H1 (cell line): ENCODE results near the gene LRRC4C. TPM values are rescaled to one million over a fixed set of nuclear protein-coding genes. Genes with fewer than 3 reads are reported as not detected.
"Not testable (repeated sequence)": the region's sequence is repeated elsewhere in the genome, so short reads cannot be mapped to it uniquely, and the experiment has no call there.

Experiments
- CTCF ChIA-PET: fragments of 300-600 bp; sonication (Branson Sonifier 250); formaldehyde crosslinking; loops from one replicate; lab custom pipeline; 2021; ENCODE audit not compliant: partially characterized antibody; lab: Charles Lee
- POLR2A ChIA-PET: fragments of 300-600 bp; sonication (Branson Sonifier 250); formaldehyde crosslinking; loops from one replicate; lab custom pipeline; 2021; ENCODE audit warnings: inconsistent platforms; ENCODE audit not compliant: partially characterized antibody; lab: Charles Lee
- DNase-seq, 2 experiments: peaks; one replicate each; pipeline versions ENCODE4 v3.0.0 to v3.0.0-alpha.2; 2010 to 2022; ENCODE audit warnings: low spot score in 2 of 2, low read depth in 1 of 2, mixed read lengths in 1 of 2
- FAIRE-seq: peaks from 2 replicates; lab custom pipeline; 2011; peaks lifted over from hg19 to GRCh38; lab: Jason Lieb, UNC
- H2AFZ ChIP-seq: 2 replicates; pipeline ENCODE4 v1.8.1; 2012; ENCODE audit warnings: low read length, inconsistent platforms
- H2AK5ac ChIP-seq: 2 replicates; pipeline ENCODE4 v1.6.1; 2013; ENCODE audit warnings: low read depth, low read length
- H2BK120ac ChIP-seq: replicated peaks from 2 replicates; pipeline ENCODE3; 2013; ENCODE audit warnings: low read depth, low read length, inconsistent platforms
- H2BK12ac ChIP-seq: 2 replicates; pipeline ENCODE4 v1.6.1; 2013; ENCODE audit warnings: low read depth, low read length
- H2BK15ac ChIP-seq: 2 replicates; pipeline ENCODE4 v1.6.1; 2013; ENCODE audit warnings: low read length
- H2BK20ac ChIP-seq: 2 replicates; pipeline ENCODE4 v1.6.1; 2013; ENCODE audit warnings: low read length
- H2BK5ac ChIP-seq: 2 replicates; pipeline ENCODE4 v1.6.1; 2013; ENCODE audit warnings: low read depth, low read length
- H3K14ac ChIP-seq: 2 replicates; pipeline ENCODE4 v1.6.1; 2013; ENCODE audit warnings: inconsistent platforms; ENCODE audit not compliant: insufficient read length
- H3K18ac ChIP-seq: 2 replicates; pipeline ENCODE4 v1.6.1; 2013; ENCODE audit warnings: low read length; ENCODE audit errors: extremely low read depth
- H3K23ac ChIP-seq: 2 replicates; pipeline ENCODE4 v1.6.1; 2013; ENCODE audit warnings: inconsistent platforms; ENCODE audit not compliant: insufficient read length
- H3K23me2 ChIP-seq: 2 replicates; pipeline ENCODE4 v1.6.1; 2013; ENCODE audit warnings: low read depth, low read length
- H3K27ac ChIP-seq: 2 replicates; pipeline ENCODE4 v1.6.1; 2011; ENCODE audit warnings: low read depth, low read length, inconsistent platforms
- H3K27me3 ChIP-seq, 4 experiments: replicated peaks in 1 of 4; 1 replicate in 1 of 4; 2 replicates in 3 of 4; pipeline versions ENCODE4 v1.6.1 to v1.8.1; 2011 to 2013; ENCODE audit warnings: low read length in 3 of 4, mild to moderate bottlenecking in 3 of 4, inconsistent platforms in 2 of 4, mixed read lengths in 2 of 4, moderate library complexity in 1 of 4; ENCODE audit not compliant: control insufficient read depth in 3 of 4, insufficient read depth in 3 of 4; ENCODE audit errors: extremely low read depth in 1 of 4
- H3K36me3 ChIP-seq, 4 experiments: 2 replicates each; pipeline versions ENCODE4 v1.6.1 to v1.8.1; 2011 to 2013; ENCODE audit warnings: mild to moderate bottlenecking in 4 of 4, low read length in 3 of 4, moderate library complexity in 2 of 4, control low read depth in 1 of 4, inconsistent platforms in 1 of 4; ENCODE audit not compliant: insufficient read depth in 4 of 4, control insufficient read depth in 2 of 4
- H3K4ac ChIP-seq: replicated peaks from 2 replicates; pipeline ENCODE3; 2013; ENCODE audit warnings: low read length, low read depth, mixed read lengths, inconsistent platforms; ENCODE audit not compliant: insufficient read length
- H3K4me1 ChIP-seq, 4 experiments: replicated peaks in 1 of 4; 1 replicate in 1 of 4; 2 replicates in 3 of 4; pipeline versions ENCODE4 v1.6.1 to v1.8.1; 2011 to 2013; ENCODE audit warnings: low read length in 3 of 4, inconsistent platforms in 2 of 4, mixed read lengths in 1 of 4; ENCODE audit not compliant: insufficient read depth in 4 of 4, control insufficient read depth in 3 of 4
- H3K4me2 ChIP-seq, 2 experiments: 2 replicates each; pipeline versions ENCODE4 v1.6.1 to v1.8.1; 2011 to 2013; ENCODE audit warnings: low read depth in 2 of 2, low read length in 2 of 2, control low read depth in 1 of 2, inconsistent platforms in 1 of 2, mild to moderate bottlenecking in 1 of 2; ENCODE audit not compliant: insufficient read depth in 1 of 2
- H3K4me3 ChIP-seq, 4 experiments: fragments of 200-600, 300-600 bp in 1 of 4; sonication (generic), shearing (Covaris generic), sonication (Bioruptor Twin) in 1 of 4; 2 replicates each; pipeline versions ENCODE4 v1.5.1 to v1.8.1; 2011 to 2016; ENCODE audit warnings: low read length in 4 of 4, low read depth in 3 of 4, control low read depth in 2 of 4, inconsistent platforms in 2 of 4, mild to moderate bottlenecking in 2 of 4, mixed read lengths in 1 of 4, moderate library complexity in 1 of 4; ENCODE audit not compliant: insufficient read depth in 2 of 4; ENCODE audit errors: extremely low read depth in 1 of 4
- H3K56ac ChIP-seq: replicated peaks from 2 replicates; pipeline ENCODE3; 2013; ENCODE audit warnings: low read depth, mild to moderate bottlenecking, mixed read lengths, low read length, inconsistent platforms; ENCODE audit not compliant: insufficient read length
- H3K79me1 ChIP-seq: 2 replicates; pipeline ENCODE4 v1.6.1; 2013; ENCODE audit warnings: low read depth, low read length, control low read depth
- H3K79me2 ChIP-seq, 2 experiments: 2 replicates each; pipeline versions ENCODE4 v1.6.1 to v1.8.1; 2012 to 2013; ENCODE audit warnings: low read length in 2 of 2, mild to moderate bottlenecking in 2 of 2, inconsistent platforms in 1 of 2; ENCODE audit not compliant: insufficient read depth in 2 of 2, control insufficient read depth in 1 of 2
- H3K9ac ChIP-seq, 4 experiments: replicated peaks in 1 of 4; 1 replicate in 1 of 4; 2 replicates in 3 of 4; pipeline versions ENCODE4 v1.6.1 to v1.8.1; 2011 to 2013; ENCODE audit warnings: low read depth in 3 of 4, low read length in 3 of 4, control low read depth in 2 of 4, mild to moderate bottlenecking in 2 of 4, moderate library complexity in 2 of 4, inconsistent platforms in 1 of 4; ENCODE audit errors: extremely low read depth in 1 of 4
- H3K9me3 ChIP-seq, 2 experiments: 2 replicates each; pipeline versions ENCODE4 v1.6.1 to v1.8.1; 2012 to 2013; ENCODE audit warnings: mild to moderate bottlenecking in 2 of 2, moderate library complexity in 2 of 2, control low read depth in 1 of 2, inconsistent platforms in 1 of 2, low read depth in 1 of 2, low read length in 1 of 2, mixed read lengths in 1 of 2; ENCODE audit not compliant: insufficient read depth in 2 of 2
- H4K20me1 ChIP-seq, 2 experiments: replicated peaks in 1 of 2; 2 replicates each; pipeline versions ENCODE3 to v1.8.1; 2011 to 2013; ENCODE audit warnings: inconsistent platforms in 2 of 2, low read length in 2 of 2, mild to moderate bottlenecking in 1 of 2; ENCODE audit not compliant: insufficient read depth in 2 of 2, control insufficient read depth in 1 of 2
- H4K5ac ChIP-seq: 2 replicates; pipeline ENCODE4 v1.6.1; 2013; ENCODE audit warnings: low read length, low read depth, mixed read lengths, inconsistent platforms; ENCODE audit not compliant: insufficient read length
- H4K8ac ChIP-seq: 2 replicates; pipeline ENCODE4 v1.8.0; 2013; ENCODE audit warnings: mild to moderate bottlenecking, moderate library complexity, low read length, inconsistent platforms; ENCODE audit not compliant: insufficient read depth; ENCODE audit errors: extremely low read depth
- H4K91ac ChIP-seq: replicated peaks from 2 replicates; pipeline ENCODE3; 2013; ENCODE audit warnings: low read length, mixed read lengths, inconsistent platforms; ENCODE audit not compliant: insufficient read length
- WGBS, 2 experiments: shearing (Covaris generic) in 1 of 2; methylation state at CpG; one replicate each; pipeline versions ENCODE4 v1.1.6 to v1.1.7; 2013 to 2015; ENCODE audit warnings: low lambda C conversion rate in 2 of 2, mixed read lengths in 2 of 2, inconsistent platforms in 1 of 2, low coverage in 1 of 2, missing lambda C conversion rate in 1 of 2; ENCODE audit not compliant: insufficient replicate concordance in 2 of 2, insufficient coverage in 1 of 2, insufficient read length in 1 of 2; ENCODE audit errors: extremely low coverage in 1 of 2, missing lambda C conversion rate in 1 of 2; 5-methylcytosine and 5-hydroxymethylcytosine counted together
- polyA plus RNA-seq, 7 experiments: library from polyadenylated mRNA; depleted of rRNA in 3 of 7; stranded (reverse) in 5 of 7; unstranded in 2 of 7; fragments of >200 nt in 5 of 7; fragments of 200-250 nt in 2 of 7; gene quantifications; 1 replicate in 5 of 7; 2 replicates in 1 of 7; 4 replicates in 1 of 7; pipeline versions ENCODE4 v1.2.1 to v1.2.3, GENCODE V29; 2011 to 2013; ENCODE audit warnings: missing spikeins in 2 of 7, mixed read lengths in 2 of 7
- total RNA-seq: library from RNA; stranded (reverse); fragmentation: NEBNext Ultra II Directional; extraction: Animal tissue kit (Norgen Biotek cat#: 25700); gene quantifications from 2 replicates; pipeline ENCODE4 v1.2.1, GENCODE V29; 2021

Gene LRRC4C
- total and polyA plus RNA-seq, 2 of the 8 experiments (the other 6 are each of a cell fraction or from before 2014, with no cell fraction given), result 0.23 to 2.2 TPM

GRCh38 chr11:40167805-40168204 lies 1291.6 kb downstream of the LRRC4C start:
- H3K18ac ChIP-seq, H2BK5ac ChIP-seq, H3K4ac ChIP-seq, H3K4me2 ChIP-seq, H3K23me2 ChIP-seq, H3K79me2 ChIP-seq, DNase-seq, H2BK20ac ChIP-seq, H3K9ac ChIP-seq, H2BK15ac ChIP-seq, H3K27me3 ChIP-seq, H3K56ac ChIP-seq, H2BK120ac ChIP-seq, H3K36me3 ChIP-seq, H2BK12ac ChIP-seq, H4K91ac ChIP-seq, H4K20me1 ChIP-seq, H2AFZ ChIP-seq, H2AK5ac ChIP-seq, H3K27ac ChIP-seq, H4K8ac ChIP-seq, H3K9me3 ChIP-seq, H3K4me1 ChIP-seq, H3K4me3 ChIP-seq, FAIRE-seq, H3K14ac ChIP-seq, POLR2A ChIA-PET, H4K5ac ChIP-seq, H3K79me1 ChIP-seq, H3K23ac ChIP-seq: not testable (repeated sequence)
- WGBS, 2 experiments, result 98% methylated on average over 5 of the region's 5 CpGs; no CpG with 5 or more reads in 1 of the 2 experiments
- CTCF ChIA-PET, result interaction anchor here (0.8 to 2.3 kb wide), 7 partner anchors 8 to 123 kb away, joined by 3 to 13 read pairs (median 4); no protein-coding TSS in a partner anchor
